Stimulated activated CD8-positive, alpha-beta memory T cell treated with anti-CD3 and anti-CD28 coated beads, Interleukin-4, amount 100 ng/mL, for 48 hours (primary cell): Measurements from ENCODE around the gene MRPL43.

Experiments
- DNase-seq: peaks from one replicate; pipeline ENCODE4 v3.0.0-alpha.2; 2020

The MRPL43 gene

GRCh38 chr10:101000915-101001658 is 13.8 kb upstream of the MRPL43 start:
- DNase-seq, result no peak

- no peak for DNase-seq
Observed at GRCh38 chr10:101000127-101000914, 13.0 kb upstream of the MRPL43 start.

DNA sequence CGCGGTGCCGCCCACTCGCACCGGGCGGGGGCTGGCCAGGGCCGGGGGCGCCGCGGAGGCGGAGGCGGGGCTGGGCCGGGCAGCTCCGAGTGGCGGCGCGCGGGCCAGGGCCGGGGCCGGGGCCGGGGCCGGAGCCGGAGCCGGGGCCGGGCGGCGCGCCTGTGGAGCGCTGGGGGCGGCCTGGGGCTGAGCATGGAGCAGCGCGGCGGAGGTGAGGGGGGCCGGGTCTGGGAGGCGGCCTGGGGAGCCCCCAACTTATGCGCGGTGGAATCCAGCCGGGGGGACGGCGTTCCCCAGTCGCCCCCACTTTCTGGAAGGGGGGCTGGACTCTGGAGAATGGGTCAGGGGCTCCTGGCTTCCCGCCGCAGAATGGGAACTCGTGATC is 12.4 kb upstream of the MRPL43 start, which contains the start of gene LZTS2:
Gene LZTS2, plus strand, starts transcription at position 67 of the 385 bp plus-strand sequence. CDS start 2,731 bp downstream, outside the sequence.
- no peak for DNase-seq

DNA sequence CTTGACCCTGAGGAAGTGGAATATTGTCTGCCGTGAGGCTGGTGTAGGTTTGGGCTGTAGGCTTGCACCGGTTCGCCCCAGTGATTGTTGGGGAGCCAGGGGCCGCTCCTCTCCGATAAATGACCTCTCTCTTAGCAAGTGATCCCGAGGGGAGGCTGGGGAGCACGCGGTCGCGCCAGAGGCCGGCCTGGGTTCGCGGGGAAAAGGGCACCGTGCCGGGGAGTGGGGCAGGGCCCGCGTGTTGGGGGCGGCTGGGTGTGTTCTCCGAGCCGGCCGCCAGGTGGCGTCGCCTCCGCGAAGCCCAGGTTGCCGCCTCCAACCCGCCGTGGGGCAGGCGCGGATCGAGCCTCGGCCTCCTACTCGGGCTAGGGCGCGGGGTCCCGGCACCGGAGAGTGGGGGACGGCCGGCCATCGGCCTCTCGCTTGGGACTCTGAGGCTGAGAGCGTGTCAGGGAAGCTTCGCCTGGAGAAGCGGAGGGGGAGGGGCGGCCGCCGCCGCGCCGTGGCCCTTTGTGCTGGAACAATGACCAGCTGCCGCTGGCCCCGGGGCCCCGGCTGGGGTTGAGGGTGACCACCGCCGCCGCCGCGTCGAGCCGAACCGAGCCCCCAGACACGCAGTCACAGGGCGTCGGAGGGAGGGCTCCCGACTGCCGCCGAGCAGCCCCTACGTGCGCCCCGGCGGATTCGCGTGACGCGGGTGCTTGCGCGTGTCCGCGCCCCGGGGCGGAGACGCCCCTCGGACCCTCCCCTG is 11.9 kb upstream of the MRPL43 start:
- peak; percentile 85 for DNase-seq

GRCh38 chr10:100998183-100998990 is 11.1 kb upstream of the MRPL43 start:
- DNase-seq, result peak; percentile 73

GRCh38 chr10:100997360-100998182 is 10.3 kb upstream of the MRPL43 start:
- DNase-seq, result peak; percentile 87

GRCh38 chr10:100996678-100997359 is 9.5 kb upstream of the MRPL43 start:
- no peak for DNase-seq

DNA sequence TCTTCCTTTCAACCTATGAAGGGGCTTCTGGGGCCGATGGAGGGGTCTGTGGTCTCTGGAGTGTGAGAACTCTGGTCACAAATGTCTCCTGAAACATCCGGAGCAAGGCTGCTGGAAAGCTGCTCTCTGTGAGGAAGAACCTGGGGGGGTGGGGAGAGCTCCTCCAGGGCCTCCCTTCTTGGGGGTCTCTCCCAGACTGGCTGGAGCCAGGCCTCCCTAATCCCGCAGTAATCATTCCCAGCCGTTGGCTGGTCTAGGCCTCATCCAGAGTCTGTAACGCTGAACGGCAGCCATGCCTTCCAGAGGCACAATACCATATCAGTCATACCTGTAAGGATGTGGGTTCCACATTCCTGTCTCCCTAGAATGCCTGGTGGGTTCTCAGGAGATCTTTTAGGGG is 7.9 kb upstream of the MRPL43 start:
- DNase-seq, result no peak

DNA sequence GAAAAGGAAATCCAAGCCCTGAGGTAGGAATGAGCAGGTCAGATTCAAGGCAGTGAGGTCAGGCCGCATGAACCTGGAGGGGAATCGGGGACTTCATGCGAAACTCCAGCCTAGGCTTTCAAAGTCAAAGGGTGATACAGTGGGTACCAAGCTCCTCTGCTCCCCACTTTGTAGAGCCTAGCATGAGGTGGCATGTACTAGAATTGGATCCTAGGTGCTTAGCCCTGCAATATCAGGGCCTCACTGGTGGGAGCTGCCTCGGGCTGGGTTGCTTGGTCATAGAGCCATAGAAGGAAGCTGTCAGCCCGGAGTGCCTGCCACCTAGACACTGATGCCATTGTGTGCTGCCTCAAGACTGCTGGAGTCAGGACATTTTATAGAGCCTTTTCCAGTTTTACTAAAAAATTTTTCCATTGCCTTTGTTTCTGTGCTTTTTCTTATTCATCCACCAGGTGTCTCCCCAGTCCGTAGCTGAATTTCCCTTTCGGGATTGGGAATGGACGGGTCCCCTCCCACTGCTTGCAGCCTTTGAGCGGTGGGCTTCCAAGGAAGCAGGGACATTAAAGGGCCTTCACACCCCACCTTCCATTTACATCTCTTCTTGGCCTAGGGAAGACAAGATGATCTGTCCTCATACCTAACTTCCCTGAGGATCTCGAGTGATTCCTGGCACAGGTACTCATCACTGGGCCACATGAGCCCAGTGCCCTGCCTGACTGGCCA is 6.8 kb upstream of the MRPL43 start:
- DNase-seq, result no peak

- no peak for DNase-seq
Observed at GRCh38 chr10:100989088-100989487, 1.8 kb upstream of the MRPL43 start.

DNA sequence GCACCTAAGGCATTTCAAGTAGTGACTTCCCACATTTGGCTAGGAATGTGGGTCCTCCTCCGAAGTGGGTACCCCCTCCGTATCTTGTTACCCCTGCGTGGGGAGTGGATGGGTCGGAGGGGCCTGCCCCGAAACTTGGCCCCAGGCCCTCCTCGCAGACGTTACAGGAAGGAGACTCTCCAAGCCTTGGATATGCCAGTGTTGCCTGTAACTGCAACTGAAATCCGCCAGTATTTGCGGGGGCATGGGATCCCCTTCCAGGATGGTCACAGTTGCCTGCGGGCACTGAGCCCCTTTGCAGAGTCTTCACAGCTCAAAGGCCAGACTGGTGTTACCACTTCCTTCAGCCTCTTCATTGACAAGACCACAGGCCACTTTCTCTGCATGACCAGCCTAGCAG is 869 bp upstream of the MRPL43 start:
- no peak for DNase-seq

DNA sequence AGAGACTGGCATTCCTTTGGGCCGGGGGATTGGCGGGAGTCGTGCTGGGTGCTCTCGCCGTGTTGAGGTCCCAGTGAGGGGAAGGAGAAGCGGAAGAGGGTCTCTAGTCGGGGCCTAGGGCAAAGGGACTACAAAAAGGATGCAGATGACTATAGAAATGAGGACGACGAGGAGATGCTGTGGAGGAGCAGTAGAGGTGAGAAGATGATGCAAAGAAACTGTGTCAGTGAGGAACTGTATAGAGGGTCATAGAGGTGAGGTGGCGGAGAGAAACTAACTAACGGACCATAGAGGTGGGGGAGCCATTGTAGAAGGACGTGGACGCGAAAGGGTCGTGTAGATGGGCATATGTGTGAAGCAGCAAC is 370 bp upstream of the MRPL43 start:
- DNase-seq, result no peak

GRCh38 chr10:100986623-100986951 is 710 bp downstream of the MRPL43 start:
- no peak for DNase-seq

GRCh38 chr10:100985336-100985735 is 2.0 kb downstream of the MRPL43 start:
- no peak for DNase-seq

DNA sequence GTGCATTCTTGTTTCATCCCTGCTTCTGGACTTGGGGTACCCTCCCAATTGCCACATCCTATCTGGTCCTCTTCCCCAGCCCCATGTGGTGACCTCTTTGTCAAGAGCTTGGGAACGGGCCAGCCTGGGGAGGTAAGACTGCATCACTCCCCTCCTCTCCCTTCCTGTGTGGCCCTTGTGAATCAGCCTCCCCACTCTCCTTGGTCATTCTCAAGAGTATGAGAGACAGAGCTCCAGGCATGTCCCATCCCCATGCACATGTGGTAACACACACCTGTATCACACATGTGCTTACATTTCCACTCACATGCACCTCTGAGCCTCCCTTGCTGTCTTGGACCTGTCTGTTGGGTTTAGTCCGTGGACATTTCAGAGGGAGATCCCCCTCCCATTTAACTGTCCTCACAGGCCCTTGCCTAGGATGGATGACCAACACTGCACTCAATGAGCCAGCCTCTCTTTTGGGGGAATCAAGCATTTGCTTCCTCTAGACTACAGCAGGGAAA is 2.6 kb downstream of the MRPL43 start:
- no peak for DNase-seq

- no peak for DNase-seq
Observed at GRCh38 chr10:100983868-100984671, 3.2 kb downstream of the MRPL43 start.

- DNase-seq, result no peak
Observed at GRCh38 chr10:100982916-100983830, 4.1 kb downstream of the MRPL43 start.

GRCh38 chr10:100981178-100981772 is 6.0 kb downstream of the MRPL43 start:
- DNase-seq, result no peak
